Neural progenitor cell (in vitro differentiated cells): ENCODE results near the gene VTCN1.

ENCODE experiments used
- CTCF ChIP-seq: fragments of 200-600 bp; sonication (generic); IDR thresholded peaks from 2 replicates; pipeline ENCODE4 v1.5.1; 2017; ENCODE audit warnings: antibody characterized with exemption, mild to moderate bottlenecking
- EZH2phosphoT487 ChIP-seq: fragments of 200-600 bp; sonication (generic); IDR thresholded peaks from 2 replicates; pipeline ENCODE4 v1.6.1; 2017; ENCODE audit warnings: antibody characterized with exemption

DNA sequence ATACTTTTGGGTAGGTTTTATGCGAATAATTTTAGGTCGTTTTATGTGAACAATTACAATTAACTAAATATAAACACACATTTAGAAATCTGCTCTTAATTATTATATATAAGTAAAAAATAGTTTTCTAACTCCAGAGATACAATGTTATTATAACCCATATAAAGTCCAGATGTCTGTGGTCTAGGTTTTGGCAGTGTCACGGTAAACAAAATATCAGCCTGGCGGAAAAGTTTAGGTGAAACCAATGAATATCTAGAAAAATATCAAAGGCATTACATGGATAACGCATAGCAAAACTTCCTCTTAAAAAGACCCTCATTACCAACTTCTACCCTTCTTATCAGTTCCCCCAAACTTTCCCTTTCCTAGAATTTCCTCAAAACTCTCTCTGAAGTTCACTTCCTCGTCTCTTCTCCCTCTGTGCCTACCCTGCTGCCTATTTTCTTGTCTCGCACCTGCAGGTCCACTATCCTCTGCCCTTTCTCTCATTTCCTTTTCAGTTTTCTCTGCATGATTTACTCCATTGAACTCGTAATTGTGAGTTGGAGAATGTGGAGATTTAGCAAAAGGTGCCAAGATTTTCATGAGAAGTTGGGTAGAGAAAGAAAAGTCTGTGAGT lies 21.8 kb downstream of the VTCN1 start:
- no peak for TF ChIP-seq CTCF
- TF ChIP-seq EZH2phosphoT487 = no peak
